WI38 (cell line): ENCODE results near the gene USP6.
"Not testable (repeated sequence)": the region's sequence is repeated elsewhere in the genome, so short reads cannot be mapped to it uniquely, and the experiment has no call there.

Source experiments
- H3K4me3 ChIP-seq: 2 replicates; pipeline ENCODE4 v1.5.1; 2011; ENCODE audit warnings: low read depth, mild to moderate bottlenecking, control low read depth, low read length
- TF ChIP-seq, protein P1 (sequence below): IDR thresholded peaks from 2 replicates; pipeline ENCODE4 v1.5.1; 2012; ENCODE audit warnings: low read depth, mild to moderate bottlenecking, control low read depth, low read length

USP6 gene

DNA sequence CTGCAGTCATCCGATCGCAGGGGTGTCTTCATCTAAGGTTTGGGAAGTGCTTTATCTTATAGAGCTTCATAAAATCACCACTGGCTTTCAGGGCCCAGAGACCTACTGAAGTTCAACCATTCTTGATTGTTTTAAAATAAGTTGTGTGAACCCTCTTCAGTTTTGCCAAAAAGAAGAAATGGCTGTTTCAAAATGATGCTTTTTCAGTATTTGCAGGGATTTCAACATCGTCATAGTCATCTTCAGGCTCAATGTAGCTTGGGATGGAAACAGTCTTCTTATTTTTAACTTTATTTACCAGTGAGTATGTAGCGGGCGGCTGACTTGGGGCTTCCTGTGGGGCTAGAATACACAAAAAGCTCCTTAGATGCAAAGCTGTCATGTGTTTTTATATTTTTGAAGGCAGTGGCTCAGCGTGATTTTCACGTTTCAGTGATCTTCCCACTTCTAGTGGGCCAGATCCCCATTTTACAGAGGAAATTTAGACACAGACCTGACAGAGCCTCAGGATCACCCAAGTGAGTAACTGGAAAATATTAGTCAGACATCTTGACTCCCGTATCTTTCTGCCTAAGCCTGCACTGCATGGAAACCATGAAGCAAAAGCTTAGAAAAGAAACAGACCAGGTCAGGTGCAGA, 94.9 kb downstream of the USP6 start:
- TF ChIP-seq, protein P1, sequence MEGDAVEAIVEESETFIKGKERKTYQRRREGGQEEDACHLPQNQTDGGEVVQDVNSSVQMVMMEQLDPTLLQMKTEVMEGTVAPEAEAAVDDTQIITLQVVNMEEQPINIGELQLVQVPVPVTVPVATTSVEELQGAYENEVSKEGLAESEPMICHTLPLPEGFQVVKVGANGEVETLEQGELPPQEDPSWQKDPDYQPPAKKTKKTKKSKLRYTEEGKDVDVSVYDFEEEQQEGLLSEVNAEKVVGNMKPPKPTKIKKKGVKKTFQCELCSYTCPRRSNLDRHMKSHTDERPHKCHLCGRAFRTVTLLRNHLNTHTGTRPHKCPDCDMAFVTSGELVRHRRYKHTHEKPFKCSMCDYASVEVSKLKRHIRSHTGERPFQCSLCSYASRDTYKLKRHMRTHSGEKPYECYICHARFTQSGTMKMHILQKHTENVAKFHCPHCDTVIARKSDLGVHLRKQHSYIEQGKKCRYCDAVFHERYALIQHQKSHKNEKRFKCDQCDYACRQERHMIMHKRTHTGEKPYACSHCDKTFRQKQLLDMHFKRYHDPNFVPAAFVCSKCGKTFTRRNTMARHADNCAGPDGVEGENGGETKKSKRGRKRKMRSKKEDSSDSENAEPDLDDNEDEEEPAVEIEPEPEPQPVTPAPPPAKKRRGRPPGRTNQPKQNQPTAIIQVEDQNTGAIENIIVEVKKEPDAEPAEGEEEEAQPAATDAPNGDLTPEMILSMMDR = no peak
- no peak overlapping the region for H3K4me3 ChIP-seq

DNA sequence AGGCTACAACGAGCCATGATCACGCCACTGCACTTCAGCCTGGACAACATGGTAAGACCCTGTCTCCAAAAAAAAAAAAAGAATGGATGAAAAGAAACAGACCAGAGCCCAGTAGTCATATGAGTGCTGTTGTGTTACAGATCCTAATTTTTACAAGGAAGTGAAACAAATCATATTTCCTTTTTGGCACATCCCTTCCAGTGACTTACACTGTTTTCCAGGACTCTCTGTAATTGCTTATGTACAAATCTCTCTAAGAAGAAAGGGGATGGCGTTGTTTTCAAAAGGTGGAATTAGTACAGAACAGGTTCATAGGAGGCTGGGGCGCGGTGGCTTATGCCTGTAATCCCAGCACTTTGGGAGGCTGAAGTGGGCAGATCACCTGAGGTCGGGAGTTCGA, 95.6 kb downstream of the USP6 start:
- TF ChIP-seq, protein P1 = no peak
- no peak overlapping the region for H3K4me3 ChIP-seq

DNA sequence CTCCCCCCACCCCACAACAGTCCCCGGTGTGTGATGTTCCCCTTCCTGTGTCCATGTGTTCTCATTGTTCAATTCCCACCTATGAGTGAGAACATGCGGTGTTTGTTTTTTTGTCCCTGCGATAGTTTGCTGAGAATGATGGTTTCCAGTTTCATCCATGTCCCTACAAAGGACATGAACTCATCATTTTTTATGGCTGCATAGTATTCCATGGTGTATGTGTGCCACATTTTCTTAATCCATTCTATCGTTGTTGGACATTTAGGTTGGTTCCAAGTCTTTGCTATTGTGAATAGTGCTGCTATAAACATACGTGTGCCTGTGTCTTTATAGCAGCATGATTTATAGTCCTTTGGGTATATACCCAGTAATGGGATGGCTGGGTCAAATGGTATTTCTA, 101.7 kb downstream of the USP6 start:
- H3K4me3 ChIP-seq = not testable (repeated sequence)

DNA sequence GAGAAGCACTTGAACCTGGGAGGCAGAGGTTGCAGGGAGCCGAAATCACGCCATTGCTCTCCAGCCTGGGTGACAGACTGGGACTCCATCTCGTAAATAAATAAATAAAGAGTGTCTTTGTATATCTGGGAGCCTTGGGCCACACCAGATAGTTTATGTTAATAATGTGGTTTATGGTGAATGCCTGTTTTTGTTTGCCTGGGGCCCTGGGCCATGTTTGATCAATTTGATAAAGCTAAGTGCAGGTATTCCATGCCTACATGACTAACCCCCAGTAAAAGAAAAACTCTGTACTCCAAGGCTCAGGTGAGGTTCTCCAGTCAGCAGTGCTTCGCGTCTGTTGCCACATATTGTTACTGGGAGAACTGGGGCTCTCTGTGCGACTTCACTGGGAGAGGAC, 103.7 kb downstream of the USP6 start:
- TF ChIP-seq, protein P1 = no peak
- H3K4me3 ChIP-seq = no peak overlapping the region

DNA sequence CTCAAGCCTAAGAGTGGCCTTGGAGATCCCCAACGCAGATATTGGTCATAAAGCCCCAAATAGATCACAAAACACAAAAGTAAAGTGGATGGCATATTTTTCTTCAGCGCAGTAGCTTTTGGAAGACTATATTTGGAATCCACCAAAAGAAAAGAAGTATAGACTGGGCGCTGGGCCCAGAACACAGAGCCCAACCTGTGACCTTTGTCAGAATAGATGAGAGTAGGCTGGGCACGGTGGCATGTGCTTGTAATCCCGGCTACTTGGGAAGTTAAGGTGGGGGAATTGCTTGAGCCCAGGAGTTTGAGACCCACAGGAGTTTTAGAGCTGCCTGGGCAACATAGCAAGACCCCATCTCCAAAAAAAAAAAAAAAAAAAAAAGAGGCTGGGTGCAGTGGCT, 104.2 kb downstream of the USP6 start:
- TF ChIP-seq, protein P1 = no peak
- H3K4me3 ChIP-seq = no peak overlapping the region

DNA sequence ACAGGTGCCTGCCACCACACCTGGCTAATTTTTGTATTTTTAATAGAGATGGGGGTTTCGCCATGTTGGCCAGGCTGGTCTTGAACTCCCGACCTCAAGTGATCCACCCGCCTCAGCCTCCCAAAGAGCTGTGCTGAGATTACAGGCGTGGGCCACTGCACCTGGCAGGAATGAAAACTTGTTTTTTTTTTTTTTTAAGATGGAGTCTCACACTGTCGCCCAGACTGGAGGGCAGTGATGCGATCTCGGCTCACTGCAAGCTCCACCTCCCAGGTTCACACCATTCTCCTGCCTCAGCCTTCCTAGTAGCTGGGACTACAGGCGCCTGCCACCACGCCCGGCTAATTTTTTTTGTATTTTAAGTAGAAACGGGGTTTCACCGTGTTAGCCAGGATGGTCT, 106.1 kb downstream of the USP6 start:
- not testable (repeated sequence) for H3K4me3 ChIP-seq
